CD4-positive, alpha-beta T cell treated with Interleukin-15 for 1 hour (primary cell): ENCODE measurements around the gene PGS1.

ENCODE experiments used
- DNase-seq: peaks from one replicate; pipeline ENCODE4 v3.0.0-alpha.2; 2020

PGS1 gene

DNA sequence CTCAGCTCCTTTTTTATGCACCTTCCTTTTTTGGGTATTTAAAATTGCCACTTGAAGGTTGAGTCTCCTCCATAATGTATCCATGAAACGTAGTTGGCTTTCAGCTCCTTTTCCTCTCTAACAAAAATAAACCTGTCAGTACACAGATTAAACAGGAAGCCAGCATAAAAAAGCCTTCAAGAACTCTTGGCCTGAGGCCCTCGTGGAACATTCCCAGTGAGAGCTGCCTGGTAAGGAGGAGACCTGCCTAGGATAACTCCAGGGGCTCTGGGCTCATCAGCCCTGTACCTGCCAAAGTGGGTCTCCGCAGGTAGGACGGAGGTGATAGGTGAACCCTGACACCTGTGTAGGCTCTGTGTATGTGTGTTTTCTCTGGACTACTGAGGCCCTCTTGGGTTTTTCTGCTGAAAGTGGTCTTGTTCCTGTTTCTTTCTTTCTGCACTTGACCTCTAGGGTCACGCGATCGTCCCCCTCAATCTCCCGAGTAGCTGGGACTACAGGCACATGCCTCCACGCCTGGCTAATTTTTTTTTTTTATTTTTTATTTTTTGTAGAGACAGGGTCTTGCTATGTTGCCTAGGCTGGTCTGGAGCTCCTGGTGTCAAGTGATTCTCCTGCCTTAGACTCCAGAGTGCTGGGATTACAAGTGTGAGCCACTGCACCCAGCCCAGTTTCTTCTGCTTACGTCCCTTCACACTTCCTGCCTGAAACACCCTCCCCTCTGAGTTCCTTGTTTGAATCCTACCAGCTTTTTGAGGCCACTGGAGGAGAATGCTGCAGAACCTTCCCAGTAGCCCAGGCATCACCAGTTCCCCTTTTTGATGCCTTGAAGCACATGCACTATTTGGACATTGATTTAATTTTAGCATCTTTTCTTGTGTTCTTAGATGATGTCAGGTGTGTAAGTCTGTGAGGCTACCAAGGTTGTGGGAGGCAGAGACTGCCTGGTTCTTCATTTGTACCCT is 9.8 kb downstream of the PGS1 start:
- peak; percentile 66 for DNase-seq

DNA sequence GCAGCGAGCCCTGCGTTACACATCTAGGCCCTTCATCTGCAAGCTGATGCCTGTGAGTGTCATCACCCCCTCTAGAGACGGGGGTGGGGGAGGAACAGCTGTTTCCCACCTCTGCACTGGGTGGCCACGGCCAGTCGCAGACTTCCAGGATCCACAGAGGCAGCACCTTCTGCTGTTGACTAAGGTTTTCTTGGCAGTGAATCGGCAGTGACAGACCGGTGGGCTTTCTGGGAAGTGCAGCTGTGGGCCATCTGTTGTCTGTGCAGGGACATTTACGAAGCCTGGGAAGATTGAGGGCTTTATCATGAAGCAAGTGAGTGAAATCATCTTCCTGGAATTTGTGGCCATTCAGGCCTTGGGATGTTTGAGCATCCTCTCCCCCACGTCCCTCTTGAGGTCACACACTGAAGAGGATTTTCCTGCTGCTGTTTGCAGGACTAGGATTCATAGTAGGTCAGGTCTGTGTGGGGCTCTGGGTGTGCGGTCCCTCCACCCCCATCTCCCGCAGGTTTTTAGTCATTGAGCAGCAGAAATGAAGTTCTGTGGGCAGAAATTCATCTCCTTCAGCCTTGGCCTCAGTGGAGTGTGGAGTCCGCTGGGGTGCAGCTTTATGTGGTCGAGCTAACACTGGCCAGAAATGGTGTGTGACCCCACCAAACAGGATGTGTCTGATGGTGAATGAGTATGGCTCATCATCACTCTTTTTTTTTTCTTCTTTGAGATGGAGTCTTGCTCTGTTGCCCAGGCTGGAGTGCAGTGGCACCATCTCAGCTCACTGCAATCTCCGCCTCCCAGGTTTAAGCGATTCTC is 12.0 kb downstream of the PGS1 start:
- DNase-seq, result no peak

DNA sequence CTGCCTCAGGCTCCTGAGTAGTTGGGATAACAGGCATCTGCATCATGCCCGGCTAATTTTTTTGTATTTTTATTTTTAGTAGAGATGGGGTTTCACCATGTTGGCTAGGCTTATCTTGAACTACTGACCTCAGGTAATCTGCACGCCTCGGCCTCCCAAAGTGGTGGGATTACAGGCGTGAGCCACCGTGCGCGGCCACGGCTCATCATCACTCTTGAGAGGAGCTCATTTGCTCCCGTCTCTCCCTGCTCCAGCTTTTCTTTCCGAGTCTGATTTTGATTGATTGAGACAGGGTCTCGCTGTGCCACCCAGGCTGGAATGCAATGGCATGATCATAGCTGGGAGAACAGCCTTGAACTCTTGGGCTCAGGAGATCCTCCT is 12.6 kb downstream of the PGS1 start:
- DNase-seq, result no peak

DNA sequence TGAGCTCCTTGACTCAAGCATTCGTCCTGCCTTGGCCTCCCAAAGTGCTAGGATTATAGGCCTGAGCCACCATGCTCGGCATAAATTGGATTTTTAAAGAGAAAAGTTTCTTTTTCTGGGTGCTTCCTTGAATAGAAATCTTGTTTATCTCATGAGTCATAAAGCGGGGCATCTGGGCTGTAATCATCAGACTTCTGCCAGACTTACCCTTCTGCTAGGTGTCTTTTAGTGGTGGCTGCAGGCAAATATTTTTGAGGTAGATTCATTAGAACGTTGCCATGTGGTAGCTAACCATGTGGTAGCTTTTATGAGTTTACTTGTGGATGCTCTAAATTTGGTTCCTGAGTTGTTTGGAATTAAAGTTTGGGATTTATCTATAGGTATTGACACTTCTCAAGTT is 13.4 kb downstream of the PGS1 start:
- DNase-seq, result no peak

DNA sequence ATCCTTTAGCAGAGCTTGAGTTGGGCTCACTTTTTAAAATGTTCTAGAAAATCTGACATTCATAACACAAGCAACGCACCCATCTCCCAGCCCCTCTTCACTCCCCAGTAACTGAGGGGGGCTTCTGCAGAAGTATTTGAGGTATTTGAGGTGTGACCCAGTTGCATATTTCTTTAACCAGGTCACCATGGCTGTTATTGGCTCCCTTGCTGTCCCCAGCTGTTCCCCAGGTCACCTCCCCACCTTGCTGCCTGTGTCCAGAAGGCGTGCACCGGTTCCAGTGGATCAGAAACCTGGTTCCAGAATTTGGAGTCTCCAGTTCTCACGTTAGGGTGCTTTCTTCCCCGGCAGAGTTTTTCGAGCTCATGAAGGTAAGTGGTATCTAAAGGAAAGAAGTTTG is 13.8 kb downstream of the PGS1 start:
- no peak for DNase-seq

DNA sequence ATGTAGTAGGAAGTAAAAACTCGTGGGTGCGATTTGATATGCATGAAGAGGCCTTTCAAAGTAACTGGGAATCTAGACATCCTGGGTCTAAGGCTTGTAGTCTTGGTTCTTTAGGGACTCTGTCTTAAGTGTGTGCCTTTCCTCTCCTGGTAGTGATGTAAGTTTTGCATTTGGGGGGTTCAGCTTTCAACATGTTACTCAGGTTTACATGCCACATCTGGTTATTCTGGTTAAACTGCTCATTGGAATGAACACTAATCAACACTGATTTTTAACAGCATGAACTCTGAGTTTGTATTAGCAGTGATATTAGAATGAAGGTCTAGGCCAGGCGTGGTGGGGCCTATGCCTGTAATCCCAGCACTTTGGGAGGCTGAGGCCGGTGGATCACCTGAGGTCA is 15.1 kb downstream of the PGS1 start:
- no peak for DNase-seq

DNA sequence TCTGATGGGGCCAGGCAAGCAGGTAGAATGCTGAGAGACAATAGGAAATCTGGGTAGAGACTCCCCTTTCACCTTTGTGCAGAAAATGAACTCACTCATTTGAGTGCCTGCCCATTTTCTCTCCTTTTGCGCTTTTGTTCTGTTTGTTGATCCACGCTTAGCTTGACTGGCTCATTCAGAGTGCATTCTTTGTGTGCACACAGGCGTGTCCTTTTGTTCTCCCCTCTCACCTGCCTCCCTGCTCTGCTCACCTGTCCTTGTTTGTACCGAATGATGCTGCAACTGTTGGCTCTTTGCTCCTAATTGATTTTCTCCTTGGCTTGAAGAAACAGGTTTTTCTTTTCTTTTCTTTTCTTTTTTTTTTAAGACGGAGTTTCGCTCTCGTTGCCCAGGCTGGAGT is 15.8 kb downstream of the PGS1 start:
- DNase-seq, result no peak

DNA sequence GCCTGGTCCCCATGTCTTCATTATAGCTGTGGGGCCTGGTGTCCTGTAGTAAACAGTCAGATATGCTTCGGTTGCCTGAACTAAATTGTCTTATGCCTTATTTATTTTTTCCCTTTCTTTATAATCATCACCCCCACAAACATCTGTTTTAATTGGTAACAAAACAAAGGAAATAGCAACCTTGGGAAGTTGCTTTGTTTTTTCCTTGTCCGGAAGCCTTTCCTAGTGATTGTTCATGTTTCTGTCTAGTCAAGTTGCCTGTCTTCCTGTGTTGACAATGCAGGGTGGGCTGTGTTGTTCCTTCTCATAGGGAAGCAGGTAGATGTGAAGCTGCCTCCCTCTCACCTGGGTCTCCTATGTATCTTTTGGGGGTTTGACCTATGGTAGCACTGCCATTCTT is 16.7 kb downstream of the PGS1 start:
- no peak for DNase-seq

DNA sequence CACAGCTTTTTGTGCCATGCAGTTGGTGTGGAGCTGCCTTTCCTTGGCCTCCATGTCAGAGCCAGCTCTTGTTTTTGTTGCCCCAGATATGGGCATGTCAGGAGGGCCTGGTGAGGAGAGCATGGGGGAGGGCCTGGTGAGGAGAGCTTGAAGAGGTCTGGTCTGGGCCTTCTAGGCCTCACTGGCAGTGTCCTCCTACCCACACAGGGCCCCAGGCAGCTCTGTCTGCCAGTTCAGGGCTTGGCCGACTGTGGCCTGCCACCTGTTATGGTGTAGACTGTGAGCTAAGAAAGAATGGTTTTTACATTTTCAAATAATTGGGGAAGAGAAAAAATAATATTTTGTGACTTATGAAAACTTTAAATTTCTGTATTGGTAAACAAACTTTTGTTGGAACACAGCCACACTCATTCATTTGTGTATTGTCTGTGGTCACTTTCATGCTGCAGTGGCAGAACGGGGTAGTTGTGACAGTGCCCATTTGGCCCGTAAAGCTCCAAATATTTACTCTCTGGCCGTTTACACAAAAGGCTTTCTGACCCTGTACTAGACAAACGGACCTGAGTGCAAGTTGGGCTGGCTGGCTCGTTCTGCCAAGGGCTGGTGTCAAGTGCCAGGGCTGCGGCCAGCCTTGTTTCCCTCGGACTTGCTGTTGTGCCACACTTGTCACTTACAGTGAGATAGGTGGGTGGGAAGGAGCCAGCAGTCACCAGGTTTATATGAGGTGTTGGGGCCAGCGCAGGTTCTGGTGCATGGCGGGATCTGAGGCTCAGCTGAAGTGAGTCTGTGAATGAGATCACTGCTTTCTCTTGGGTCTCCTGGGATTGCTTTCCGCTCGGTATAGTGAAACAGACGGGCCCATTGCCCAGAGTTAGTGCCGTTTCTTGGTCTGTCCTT is 18.2 kb downstream of the PGS1 start:
- DNase-seq, result no peak

DNA sequence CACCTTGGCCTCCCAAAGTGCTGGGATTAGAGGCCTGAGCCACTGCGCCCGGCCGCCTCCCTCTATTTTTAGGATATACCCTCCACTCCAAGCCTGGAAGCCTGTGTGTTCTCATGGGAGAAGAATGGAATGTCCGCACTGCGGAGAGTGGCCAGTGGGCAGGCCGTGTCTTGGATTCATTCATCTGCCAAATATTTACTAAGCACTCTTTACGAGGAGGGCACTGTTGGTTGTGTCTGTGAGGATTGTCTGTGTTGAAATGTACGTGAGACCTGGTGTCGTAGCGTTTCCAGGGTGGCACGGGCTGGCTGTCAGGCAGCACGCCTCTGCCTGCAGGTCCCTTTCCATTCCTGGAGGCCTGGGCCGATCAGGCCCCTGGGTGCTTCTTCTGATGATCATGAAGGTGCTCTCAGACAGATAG is 19.2 kb downstream of the PGS1 start:
- DNase-seq, result no peak

DNA sequence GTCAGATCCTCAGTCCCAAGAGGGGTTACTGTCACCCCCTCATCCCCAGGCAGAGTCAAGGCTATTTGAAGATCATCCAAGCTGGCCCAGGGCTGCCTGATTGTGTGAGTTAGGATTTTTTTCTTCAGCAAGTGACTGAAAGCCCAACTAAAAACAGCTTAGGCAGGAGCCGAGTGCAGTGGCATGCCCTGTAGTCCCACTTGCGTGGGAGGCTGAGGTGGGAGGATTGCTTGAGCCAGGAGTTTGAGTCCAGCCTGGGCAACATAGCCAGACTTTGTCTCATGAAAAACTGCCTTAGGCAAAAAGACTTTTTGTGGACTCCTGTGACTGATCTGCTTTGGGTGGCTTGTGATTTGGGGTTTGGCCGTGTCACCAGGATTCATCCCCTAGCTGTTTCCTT is 19.9 kb downstream of the PGS1 start:
- no peak for DNase-seq

DNA sequence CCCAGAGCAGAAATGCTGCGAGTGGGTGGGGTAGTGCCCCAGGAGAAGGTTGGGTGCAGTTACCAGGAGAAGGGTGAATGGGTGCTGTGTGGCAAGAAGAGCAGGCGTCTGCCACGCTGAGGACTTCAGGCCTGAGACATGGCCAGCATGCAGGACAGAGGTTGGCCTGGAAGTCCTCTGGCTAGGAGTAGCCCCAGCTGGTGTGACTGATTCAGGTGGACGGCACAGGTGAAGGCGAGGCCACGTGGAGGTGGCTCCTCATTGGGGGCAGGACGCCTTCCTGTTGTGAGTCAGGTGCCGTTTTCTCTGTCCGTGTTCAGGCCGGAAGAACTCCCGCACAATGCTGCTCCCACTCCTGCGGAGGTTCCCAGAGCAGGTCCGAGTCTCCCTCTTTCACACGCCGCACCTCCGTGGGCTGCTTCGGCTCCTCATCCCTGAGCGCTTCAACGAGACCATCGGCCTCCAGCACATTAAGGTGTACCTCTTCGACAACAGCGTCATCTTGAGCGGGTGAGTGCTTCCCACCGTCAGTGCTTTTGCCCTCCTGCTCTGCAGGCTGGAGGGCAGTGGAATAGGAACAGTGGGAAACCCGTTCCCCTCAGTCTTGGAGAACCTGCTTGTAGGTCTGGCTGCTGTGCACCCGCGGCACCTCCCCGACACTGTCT is 20.7 kb downstream of the PGS1 start:
- no peak for DNase-seq

DNA sequence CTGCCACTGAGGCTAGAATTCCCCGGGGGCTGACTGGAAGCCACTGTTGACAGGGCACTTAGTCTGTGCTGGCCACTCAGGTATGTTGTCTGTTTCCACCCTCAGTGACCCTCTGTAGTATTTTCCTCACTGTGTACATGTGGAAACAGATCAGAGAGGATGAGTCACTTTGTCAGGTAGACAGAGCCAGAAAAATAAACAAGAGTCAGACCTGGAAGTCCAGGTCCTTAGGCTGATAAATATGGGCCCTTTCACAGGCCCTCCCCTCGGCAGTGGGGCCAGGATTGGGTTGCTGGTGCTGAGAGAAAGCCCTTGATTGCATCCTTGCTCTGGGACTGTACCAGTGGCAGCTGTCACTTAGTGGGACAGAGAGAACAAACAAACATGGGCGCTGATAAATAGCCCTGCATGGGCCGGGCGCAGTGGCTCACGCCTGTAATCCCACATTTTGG is 21.3 kb downstream of the PGS1 start:
- no peak for DNase-seq

DNA sequence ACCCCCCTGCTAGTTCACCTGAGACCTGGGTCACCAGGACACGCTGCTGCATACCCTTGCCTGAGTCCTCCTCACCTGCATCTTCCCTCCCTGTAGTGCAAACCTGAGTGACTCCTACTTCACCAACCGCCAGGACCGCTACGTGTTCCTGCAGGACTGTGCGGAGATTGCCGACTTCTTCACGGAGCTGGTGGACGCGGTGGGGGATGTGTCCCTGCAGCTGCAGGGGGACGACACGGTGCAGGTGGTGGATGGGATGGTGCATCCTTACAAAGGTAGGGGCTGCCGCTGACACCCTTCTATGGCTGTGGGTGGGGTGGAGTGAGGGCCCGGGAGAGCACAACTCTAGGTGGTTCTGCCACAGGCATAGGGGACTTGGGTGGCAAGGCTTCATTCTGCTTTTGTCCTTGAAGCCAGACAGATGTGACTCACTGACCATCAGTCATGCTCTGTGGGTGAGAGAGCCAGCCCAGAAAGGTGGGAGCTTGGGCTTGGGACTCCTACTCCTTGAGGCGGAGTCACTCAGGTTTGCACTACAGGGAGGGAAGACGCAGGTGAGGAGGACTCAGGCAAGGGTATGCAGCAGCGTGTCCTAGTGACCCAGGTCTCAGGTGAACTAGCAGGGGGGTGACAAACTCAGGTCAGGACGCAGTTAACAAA is 22.3 kb downstream of the PGS1 start:
- DNase-seq, result no peak

DNA sequence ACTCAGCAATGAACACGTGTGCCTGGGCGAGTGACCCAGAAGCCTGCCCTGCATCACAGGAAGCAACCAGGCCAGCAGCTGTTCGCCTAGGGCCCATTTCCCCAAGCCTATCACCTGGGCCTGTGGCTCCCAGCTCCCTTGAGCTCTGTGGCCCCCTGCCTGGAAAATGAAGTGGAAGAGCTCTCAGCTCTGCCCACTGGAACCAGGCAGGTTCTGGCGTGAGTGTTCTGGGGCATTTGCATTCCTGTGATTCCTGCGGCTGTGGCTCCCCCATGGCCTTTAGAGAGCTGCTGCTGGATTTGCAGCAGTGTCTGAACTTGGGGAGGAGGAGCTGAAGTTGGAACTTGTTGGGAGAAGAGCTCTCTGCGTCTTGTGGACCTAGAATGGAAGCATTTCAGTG is 22.8 kb downstream of the PGS1 start:
- no peak for DNase-seq

DNA sequence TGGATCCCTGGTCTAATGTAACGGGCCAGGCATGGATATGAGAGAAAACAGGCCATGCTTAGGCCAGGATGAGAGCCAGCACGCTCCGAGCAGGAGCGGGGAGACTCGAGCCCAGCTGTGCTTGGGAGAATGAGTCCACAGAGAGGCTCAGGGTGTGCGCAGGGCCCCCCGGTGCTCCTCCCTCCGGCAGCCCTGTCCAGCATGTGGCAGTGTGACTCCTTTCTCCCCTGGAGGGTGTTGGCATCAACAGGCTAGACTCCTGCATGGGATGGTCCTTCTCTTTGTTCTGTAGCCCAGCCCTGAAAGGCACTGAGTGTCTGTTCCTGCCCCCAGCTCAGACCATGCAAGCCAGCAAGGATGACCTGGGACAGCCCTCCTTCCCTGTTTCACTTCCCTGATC is 23.4 kb downstream of the PGS1 start:
- no peak for DNase-seq

DNA sequence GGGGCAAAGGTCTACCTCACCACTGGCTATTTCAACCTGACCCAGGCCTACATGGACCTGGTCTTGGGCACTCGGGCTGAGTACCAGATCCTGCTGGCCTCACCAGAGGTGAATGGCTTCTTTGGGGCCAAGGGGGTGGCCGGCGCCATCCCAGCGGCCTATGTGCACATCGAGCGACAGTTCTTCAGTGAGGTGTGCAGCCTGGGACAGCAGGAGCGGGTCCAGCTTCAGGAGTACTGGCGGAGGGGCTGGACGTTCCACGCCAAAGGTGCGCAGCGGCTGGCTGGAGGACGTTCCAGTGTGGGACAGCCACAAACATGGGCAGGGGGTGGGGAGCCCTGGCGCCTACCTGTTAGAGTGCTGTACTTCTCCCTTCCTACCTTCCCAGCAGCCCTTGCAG is 25.4 kb downstream of the PGS1 start:
- no peak for DNase-seq

DNA sequence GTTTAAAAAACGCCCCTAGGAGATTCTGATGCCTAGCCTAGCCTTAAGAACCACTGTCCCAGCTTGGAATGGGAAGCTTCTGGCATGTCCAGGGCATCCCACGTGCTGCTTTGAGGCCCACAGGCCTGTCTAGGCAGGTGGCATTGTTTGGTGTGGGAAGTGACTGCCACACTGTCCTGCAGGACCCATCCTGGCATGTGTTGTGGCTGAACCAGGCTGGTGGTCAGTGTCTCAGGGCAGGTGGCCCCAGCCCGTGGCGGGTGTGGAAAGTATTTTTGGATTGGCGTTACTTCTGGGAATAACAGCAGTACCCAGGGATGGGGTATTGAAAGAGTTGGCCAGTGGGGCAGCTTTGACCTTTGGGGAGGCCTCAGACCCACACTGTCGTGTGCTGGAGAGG is 27.9 kb downstream of the PGS1 start:
- no peak for DNase-seq

DNA sequence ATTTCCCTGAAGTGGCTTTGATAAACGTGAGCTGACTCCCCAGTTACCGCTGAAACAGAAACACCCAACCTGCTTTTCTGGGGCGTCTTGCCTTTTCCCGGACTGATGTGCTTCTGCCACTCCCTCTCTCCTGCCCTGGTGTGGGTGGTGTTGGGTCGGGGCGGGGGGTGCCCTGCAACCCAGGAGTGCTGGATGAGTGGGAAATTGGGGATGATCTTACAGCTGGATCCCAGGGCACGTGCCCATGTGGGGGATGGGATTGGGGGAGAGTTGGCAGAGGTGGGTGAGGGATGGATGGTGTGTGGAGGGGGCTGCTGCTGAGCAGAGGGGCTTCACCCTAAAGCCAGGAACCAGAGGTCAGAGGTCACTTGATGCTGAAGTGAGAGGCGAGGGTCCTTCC is 28.5 kb downstream of the PGS1 start:
- DNase-seq, result no peak

DNA sequence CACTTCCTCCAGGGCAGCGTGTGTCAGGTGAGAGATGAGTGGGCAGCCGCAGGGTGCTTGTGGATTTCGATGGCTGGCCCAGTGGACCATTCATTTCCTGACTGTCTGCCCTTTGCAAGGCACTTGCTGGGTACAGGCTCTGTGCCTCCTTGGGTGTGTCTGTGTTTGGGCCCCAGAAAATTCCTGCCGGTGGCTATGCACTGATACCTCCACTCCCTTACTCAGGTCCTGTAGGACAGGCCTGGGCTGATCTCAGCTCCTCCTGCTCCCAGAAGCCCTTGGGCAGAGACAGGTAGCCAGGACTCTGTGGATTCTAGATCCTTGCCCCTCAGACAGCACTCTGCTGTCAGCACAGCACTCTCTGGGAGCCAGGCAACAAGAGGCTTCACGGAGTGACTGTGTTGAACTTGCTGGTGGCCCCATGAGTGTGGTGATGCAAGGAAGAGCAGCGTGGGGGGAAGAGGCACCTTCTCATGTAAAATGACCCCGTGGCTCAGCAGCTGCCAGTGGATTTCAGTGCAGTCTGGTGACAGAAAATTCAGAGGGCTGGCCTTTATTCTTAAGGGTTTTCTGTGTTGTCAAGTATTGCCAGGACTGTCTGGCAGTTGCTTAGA is 29.0 kb downstream of the PGS1 start:
- DNase-seq, result no peak

DNA sequence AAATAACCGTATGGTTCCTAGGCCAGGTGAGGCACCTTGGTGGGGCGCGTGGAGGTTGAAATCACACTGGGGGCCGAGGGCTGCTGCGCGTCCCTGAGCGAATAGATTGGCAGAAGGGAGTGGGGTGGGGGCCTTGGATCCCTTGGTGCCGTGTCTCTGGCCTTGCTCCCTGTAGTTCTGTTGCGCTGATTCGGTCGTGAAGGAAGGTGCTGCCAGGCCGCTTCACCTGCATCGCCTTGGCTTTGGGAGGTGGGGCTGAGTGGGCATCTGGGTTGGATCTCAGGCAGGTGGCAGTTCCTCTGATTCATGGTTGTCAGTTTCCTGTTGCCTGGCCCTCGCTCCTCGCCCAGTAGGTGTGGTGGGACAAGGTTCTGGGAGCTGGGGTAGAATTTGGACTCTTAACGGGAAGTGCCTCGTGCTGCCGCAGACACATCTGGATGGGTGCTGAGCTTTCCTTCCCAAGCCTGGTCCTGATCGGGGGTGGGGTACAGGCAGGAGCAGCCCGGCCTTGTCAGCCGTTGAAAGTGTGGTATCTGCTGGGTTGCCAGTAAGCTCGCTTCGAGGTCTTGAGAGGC is 30.1 kb downstream of the PGS1 start:
- no peak for DNase-seq
